ENCODE results near the gene HOXC11.

HOXC11 gene

DNA sequence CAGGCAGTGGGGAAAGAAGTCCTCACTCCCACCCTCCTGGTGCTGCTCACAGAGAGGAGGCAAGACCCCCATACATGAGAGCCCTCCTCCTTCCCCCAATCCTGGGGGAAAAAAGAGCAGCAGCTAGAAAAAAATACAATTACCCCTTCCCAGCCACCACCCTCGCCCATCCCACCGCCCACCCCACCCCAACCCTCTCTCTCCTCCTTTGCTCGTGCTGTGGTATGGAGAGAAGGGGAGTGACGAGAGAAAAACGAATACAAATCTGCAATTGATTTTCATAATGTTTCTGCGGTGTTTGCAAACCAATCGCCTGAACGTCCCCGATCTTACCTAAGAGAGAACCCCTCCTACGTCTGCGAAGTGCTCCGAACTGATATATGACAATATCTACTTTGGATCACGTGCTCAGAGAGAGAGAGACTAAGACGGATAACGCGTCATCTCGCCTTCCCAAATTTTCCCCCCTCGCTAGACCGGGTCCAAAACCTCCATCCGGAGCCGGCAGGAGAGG, at the start of gene HOXC11:
Gene HOXC11 (plus strand): TSS at position 405 of the 514 bp plus-strand sequence. CDS start 116 bp downstream, outside the sequence.
- DNase-seq: no peak

DNA sequence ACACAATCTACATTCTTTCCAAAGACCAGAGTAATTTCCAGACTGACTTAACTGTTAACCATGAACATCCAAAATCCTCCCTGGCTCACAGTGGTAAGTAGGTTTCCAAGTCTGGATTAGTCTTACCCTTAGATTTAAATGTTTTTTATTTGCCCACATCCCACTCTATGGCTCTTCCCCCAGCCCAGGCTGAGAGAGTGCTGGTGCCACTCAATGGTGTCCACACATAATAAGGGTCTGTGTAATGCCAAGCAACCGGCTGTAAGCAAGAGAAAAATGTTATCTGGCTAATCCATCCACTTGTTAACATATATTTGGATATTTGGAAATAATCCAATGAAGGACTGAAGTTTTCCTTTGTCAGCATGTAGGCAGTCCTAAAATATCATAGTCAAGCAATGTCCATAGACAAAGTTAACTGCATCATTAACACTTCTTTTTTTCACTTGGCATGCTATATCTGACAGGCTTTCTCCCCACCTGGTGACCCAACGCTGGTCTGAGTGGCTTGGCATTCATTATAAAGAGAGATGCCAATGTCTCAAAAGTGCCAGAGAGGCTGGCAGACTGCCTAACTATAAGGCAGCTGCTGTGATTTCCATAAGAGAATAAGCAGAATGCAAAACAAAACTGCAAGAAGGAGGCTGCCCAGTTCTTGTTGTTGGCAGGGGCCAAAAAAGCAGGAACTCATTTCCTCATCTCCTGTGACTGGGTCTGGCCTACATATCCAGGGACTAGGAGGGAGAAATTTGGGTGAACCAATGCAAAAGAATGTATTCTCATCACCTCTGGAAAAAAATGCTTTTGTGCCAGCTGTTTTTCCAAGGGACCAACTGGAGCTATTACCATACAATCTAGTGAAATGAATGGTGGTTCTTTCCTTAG, 48.2 kb upstream of the HOXC11 start:
- no peak for DNase-seq

GRCh38 chr12:53927220-53928029, 45.5 kb upstream of the HOXC11 start:
- DNase-seq: no peak

DNA sequence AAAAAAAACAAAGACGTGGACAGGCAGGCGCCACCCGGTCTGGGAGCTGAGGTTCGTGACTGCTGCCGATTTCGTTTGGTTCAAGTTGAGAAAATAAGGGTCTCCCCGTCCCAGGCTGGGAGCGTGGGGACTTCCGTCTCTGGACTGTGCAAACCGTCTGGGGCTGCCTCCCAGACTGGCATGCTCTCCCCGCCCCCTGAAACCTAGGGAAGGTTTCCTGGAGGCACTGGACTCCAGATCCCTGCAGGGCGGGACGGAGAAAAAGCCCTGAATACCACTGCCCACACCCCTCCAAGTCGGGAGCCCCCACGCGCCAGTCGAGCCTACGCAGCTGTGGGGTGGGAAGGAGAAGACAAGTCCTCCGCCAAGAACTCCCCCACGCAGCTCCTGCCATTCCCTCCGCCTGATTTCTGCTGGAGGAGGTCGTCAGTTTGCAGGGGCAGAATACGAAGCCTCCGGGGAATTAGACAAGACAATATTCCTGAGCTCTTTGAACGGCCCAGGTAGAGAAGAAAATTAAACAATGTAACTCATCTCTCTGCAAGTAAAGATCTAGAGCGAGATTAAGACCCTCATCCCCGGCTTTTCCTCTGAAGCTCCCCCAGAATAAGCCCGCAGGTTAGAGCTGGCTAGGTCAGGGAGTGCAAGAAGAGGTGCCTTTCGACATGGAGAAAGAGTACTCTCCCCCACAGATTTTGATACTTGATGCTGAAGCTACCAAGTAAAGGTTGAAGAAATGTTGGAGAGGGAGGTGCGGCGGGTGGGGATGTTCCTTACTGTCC, 44.7 kb upstream of the HOXC11 start:
- DNase-seq: no peak

GRCh38 chr12:53929527-53929926, 43.4 kb upstream of the HOXC11 start:
- DNase-seq: no peak

DNA sequence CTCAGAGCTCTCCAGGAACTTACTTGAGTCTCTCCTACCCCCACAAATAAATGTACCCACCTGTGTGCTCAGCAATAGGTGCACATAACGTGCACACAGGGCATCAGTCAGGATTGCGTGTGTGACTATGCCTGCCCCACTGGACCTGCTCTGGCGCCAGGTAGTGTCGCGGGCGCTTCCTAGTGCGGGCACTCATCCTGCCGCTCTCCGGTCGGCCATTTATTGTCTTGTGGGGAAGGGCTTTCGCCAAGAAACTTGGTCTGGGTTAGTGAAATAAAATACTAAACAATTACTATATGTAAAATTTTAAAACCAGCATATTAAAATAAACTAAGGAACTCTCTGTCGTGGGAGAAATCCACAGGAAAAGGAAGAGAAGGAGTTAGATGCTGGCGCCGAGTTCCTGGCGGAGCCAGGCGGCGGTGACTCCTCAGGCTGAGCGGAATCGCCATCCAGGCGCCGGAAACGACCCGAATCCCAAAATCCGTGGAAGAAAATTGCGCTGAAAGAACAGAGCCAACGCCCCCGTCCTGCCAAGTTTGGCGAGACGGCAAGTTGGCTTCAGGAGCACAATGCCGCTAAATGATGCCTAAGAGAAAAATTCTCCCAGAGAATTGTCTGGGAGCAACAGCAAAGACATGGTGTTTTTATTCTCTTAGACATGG, 42.2 kb upstream of the HOXC11 start:
- DNase-seq: no peak

GRCh38 chr12:53931844-53932581, 40.9 kb upstream of the HOXC11 start:
- no peak for DNase-seq

- no peak for DNase-seq
Observed at GRCh38 chr12:53932915-53933314, 40.0 kb upstream of the HOXC11 start.

DNA sequence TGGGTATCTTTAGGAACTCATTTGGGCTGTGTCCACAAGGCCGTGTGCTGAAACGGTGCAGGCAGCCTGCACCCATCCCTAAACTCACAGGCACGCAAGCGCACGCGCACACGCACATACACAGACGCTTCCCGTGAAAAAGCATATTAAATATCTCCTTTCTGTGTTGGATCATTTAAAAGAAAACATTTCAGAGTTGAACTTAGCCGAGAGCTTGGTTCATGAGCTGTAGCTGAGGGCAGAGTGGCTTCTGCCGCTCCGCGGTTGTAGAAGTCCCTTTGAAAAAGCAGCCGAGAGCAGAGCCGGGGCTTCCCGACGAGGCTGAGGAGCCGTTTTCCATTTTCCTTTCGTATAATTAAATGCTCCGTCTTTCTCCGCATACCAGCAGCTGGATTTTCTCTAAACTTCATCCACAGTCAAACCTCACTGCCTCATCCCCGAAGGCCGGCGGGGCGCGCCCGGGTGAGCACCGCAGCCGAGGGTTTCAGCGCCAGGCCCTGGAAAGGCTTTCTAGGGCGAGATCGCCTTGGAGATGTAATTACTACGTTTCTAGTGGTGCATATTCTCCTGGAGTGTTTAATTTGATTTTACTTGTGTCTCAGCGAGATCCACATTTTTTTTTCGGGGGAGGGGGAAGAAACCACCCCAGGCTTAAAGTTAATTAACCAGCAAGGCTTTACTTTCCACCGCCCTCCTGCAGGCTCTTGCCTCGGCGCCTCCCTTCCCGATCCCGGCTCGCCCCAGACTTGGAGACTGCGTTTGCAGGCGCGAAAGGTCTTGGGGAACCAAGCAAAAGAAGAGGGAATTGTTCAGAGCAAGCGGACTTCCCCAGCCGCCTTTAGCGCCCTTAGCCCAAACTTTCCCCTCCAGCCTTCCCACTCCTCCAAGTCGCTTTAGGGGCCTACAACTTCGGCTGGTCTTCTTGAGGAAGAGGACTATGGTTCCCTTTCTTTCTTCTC, 37.3 kb upstream of the HOXC11 start:
- DNase-seq: no peak

DNA sequence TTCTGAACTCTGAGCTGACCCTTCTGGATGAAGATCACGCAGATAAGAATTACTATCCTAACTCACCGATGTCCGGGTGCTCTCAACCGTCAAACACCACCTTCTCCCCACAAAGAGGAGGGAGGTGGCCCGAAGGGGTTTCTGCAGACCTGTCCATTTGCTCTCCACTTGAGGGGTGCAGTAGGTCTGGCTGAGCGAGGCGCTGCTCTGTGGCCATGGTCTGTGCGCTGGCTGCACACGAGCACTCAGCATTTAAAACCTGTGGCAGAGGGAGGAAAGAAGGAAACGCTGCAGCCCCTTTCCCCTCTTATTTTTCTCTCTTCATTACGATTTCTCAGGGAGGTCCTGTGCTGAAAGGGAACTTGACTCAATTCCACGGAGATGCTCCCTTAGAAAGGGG, 35.8 kb upstream of the HOXC11 start:
- DNase-seq: no peak

- DNase-seq: no peak
Observed at GRCh38 chr12:53937596-53938325, 35.2 kb upstream of the HOXC11 start.

DNA sequence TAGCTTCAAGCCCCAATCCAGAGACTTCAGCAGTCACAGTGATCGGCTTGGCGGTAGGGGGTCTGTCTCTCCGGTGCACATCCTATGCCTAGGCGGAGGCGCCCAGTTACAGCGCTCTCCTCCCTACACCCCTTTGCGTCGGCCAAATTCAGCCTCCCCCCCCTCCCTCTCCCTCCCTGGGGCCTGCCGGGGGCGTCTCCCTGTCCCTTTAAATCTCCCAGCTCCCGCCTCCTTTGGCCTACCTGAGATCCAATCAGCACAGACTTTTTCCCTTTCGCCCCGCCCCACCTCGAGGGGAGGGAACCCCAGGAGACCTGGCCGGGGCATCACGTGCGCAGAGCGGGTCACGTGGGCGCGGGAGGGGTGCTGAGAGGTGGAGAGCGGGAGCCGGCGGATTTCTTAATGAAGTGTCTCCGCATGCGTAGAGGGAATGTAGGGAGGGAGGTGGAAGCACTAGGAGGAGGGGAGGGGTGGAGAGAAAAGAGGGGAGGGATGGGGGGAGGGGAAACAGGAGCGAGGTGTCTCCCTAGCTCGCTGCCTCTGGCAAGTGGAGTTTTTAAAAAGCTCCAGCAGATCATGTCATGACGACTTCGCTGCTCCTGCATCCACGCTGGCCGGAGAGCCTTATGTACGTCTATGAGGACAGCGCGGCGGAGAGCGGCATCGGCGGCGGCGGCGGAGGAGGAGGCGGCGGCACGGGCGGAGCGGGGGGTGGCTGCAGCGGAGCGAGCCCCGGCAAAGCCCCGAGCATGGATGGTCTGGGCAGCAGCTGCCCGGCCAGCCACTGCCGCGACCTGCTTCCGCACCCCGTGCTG, 34.4 kb upstream of the HOXC11 start, which contains the start of gene HOXC13:
Gene HOXC13 (plus strand): TSS at position 506 of the 815 bp plus-strand sequence. CDS start 76 bp downstream, at position 582.
- DNase-seq: no peak

- no peak for DNase-seq
Observed at GRCh38 chr12:53939141-53940108, 33.5 kb upstream of the HOXC11 start.

GRCh38 chr12:53940443-53941014, 32.4 kb upstream of the HOXC11 start:
- no peak for DNase-seq

GRCh38 chr12:53941187-53941586, 31.7 kb upstream of the HOXC11 start:
- no peak for DNase-seq

- DNase-seq: no peak
Observed at GRCh38 chr12:53941750-53942149, 31.2 kb upstream of the HOXC11 start.

DNA sequence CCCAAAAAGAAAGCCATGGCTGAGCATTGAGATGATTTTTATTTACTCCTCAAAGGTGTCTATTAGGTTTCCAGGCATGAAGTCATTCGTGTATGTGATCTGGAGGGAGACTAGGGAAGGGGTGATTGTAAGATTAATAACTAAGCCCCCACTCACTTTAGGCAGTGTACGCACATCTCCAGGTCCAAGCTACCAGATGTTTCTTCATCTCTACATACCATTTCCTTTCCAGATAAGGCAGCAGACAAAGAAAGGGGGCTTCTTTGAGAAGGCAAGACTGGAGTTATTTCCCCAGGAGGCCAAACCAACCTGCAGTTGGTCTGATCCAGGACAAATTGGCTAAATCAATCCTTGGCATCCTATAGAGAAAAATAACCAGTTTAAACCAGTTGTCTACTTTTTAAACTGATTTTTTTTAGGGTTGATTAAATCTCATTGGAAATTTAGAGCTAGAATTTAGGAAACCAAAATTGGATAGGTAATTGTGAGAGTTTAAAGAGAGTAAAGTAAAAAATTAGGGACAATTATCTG, 30.4 kb upstream of the HOXC11 start:
- no peak for DNase-seq
